Measurements from ENCODE around the gene NCAPG2.
"Not testable (repeated sequence)": the region's sequence is repeated elsewhere in the genome, so short reads cannot be mapped to it uniquely, and the experiment has no call there.

GRCh38 chr7:158666966-158667678, 37.5 kb downstream of the NCAPG2 start:
- TF ChIP-seq CTCF, POLR2A (IDR thresholded peaks at IDR 0.05): not testable (repeated sequence)

All from body of pancreas (tissue), 4 donors.